Fibroblast of skin of scalp (primary cell): ENCODE measurements around the gene SPACA4.
A peak's percentile ranks its signal among the peaks of the same experiment; 100 is the strongest.
"Not testable (repeated sequence)": the region's sequence is repeated elsewhere in the genome, so short reads cannot be mapped to it uniquely, and the experiment has no call there.

Experiments
- DNase-seq: peaks from one replicate; pipeline ENCODE4 v3.0.0-alpha.2; 2013

Gene SPACA4

DNA sequence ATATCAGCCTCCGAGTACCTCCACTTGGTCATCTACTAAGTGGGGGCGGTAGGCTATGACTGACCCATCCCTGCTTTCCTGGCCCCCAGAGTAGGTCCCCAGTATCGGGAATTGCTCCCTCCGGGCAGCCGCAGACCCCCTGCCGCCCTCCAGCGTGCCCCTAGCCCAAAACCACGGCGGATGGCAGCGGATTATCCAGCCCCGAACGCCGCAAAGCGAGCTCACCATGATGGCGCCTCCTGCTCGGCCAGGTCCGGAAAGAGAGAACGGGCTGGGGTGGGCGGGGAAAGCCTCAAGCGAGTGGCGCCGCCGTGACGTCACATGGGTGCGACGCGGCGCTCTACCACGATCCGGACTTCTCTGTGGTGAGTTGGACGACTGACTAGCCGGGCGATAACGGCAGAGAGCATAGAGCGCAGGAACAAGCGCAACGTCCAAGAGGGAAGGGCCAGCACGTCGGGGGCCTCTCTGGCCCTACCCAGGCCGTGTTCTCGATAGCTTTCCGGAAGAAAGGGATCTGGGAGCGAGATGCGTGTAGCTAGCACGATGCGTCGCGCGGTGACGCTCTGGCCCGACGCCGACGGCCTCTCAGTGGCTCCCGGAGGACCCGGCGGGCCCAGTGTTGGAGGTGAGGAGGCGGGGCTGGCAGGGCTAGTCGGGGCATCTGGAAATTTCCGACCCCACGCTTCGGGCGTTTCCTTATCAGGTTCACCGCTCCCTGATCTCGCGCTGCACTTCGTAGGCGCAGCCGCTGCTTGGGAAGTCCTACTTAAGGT is 12.6 kb downstream of the SPACA4 start, which contains the start of the genes RPL18 and SPHK2:
TSS of gene RPL18 (minus strand) at position 263 of the 776 bp plus-strand sequence. CDS start at position 228, 35 bp downstream.
TSS of gene SPHK2 (plus strand) at position 591 of the 776 bp plus-strand sequence. CDS start 1,009 bp downstream, outside the sequence.
- peak; percentile 100 for DNase-seq

DNA sequence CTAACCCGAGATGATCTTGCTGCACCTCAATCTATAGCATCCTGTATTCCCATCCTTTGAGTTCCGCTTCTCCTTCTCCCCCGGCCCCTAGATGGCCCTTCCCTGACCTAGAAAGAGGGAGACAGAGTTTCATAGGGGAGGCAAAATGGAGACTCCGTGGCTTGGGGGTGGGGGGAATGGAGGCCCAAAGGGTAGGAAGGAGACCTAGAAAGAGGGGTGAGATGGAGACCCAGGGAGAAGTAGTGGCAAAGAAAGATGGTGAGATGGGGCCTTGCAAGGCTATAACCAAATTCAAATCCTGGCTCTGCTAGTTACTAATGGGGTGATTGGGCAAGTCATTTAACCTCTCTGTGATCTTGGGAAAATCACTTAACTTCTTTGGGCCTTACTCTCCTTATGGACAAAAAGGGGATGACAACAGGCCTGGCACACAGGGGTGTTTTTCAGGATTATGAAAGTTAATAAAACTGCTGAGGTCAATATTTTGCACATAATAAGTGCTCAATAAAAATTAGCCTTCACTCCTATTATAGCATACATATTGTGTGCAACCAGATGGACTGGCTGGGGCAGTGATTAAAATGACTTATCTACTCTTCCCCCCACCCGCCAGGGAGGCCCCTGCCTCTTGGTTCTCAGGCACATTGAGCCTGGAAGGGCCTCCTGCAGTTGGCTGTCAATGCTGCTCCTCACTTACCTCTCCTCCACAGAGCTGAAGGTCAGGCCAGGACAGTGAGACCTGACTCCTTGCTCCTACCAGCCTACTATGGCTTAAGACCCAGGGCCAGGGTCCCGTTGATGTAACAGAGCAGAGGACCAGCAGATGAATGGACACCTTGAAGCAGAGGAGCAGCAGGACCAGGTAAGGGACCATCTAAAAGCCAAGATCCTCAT is 13.4 kb downstream of the SPACA4 start:
- no peak for DNase-seq

DNA sequence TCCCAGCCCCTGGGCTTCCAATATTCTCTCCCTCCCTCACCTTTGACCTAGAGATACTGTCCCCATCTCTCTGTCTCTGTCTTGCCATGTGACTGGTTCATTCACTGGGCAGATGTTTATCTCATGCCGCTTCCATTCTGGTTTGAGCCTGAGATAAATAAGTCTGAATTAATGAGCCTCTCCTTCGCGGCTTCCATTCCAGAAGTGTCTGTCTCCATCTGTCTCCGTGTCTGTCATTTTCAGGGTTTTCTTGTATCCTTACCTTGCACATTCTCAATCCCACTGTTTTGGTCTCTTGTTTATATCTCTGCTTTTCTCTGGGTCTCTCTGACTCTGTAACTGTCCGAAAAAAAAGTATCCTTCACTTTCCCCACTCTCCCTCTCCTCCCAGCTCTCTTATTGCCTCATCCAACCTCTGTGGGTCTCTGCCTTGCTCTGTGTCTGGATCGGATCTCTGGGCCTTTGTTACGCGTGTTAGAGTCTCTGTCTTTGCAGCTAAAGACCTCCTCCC is 17.1 kb downstream of the SPACA4 start:
- no peak for DNase-seq

DNA sequence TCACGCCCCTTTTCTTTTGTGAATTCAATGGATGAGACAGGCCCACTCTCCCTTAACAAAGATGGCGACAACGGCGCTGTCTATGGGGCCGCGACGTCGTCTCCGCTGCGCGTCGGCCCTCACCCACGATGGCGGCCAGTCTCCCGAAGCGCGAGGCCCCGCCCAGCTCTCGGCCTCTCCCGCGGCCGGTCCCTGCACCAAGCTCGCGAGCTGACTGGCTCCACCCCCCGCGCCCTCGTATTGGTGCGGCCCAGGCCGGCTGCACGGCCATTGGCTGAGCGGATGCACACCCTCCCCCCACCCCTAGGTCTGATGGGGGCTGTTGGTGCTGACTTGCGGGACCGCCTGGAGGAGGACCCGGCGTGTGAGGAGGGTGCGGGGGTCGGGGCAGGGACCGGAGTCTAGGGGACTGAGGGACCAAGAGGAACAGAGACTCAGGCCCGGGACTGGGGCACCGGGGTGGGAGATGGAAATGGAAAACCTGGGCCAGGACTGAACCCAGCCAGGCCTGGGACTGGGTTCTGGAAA is 17.6 kb downstream of the SPACA4 start:
- peak; percentile 98 for DNase-seq

DNA sequence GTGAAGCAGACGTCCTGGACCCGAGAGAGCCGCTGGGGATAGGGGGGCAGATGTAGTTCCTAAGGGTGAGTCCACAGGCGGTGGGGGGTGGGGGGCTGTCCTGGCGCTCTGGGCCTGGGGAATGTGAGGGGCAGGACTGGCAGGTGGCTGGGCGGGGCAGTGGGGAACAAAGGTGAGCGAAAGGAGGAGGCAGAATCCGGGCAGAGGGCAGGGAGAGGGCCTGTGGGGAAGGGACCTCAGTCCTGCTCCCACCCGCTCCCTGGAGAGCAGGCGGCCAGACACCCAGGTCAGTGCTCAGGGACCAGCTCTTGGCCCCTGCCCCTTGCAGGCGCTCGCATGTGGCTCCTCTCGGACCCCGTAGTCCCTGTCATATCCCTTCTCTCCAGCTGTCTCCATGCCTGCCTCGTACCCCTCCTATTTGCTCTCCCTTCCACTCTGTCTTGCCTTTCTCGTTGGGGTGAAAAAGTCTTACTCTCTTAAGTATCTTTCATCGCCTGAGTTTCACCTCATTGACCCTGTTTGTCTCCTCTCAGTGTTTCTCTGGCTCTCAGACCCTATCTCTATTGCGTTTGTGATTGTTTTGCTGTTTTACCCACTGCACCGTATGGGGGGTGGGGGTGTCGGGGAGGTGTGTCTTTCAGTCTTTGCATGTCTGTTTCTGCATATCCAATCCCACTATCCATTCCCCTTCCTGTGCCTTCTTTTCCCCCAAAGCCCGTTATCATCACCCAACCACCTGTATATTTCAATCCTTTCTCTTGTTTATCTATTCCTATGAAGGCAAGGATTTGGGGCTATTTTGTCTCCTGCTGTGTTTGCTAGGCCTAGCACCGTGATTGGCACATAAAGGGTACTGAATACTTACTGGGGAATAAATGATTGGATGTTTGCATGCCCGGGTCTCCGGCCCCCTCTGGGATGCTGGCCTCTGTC is 18.5 kb downstream of the SPACA4 start:
- no peak for DNase-seq

DNA sequence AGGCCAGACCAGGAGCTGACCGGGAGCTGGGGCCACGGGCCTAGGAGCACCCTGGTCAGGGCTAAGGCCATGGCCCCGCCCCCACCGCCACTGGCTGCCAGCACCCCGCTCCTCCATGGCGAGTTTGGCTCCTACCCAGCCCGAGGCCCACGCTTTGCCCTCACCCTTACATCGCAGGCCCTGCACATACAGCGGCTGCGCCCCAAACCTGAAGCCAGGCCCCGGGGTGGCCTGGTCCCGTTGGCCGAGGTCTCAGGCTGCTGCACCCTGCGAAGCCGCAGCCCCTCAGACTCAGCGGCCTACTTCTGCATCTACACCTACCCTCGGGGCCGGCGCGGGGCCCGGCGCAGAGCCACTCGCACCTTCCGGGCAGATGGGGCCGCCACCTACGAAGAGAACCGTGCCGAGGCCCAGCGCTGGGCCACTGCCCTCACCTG is 19.4 kb downstream of the SPACA4 start:
- no peak for DNase-seq

DNA sequence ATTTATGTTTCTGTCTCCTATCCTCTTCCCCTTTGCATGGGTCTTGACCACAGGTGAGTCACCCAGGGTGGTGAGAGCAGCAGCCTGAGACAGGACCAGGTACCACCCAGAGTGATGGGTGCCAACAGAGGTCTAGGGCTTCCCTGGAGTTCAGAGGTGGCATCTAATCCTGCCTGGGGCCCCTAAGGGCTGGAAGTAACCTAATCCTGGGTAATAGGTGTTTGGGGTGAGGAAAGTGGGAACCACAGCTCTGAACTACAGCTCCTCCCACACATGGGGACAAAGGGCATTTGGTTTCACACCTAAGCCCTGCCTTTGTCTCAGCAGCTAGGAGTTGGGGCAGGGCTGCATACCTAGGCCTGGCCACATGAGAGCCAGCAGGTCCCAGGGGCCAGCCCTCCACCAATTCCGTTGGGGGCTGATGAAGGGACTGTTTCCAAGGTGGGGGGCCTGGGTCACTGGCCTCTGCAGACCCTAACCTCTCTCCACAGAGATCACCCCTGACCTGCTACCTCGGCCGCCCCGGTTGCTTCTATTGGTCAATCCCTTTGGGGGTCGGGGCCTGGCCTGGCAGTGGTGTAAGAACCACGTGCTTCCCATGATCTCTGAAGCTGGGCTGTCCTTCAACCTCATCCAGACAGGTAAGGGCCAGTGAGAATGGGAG is 20.8 kb downstream of the SPACA4 start:
- no peak for DNase-seq

DNA sequence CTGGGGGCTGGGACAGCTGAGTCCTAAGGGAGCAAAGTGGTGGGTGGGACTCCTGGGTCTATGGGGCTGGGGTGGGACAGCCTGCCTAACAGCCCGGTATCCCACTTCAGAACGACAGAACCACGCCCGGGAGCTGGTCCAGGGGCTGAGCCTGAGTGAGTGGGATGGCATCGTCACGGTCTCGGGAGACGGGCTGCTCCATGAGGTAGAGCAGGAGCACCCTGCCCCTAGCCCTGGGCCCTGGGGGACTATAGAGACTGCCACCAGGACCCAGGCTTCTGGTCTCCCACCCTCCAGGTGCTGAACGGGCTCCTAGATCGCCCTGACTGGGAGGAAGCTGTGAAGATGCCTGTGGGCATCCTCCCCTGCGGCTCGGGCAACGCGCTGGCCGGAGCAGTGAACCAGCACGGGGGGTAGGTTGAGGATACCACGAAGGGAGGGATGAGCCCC is 21.3 kb downstream of the SPACA4 start:
- no peak for DNase-seq

DNA sequence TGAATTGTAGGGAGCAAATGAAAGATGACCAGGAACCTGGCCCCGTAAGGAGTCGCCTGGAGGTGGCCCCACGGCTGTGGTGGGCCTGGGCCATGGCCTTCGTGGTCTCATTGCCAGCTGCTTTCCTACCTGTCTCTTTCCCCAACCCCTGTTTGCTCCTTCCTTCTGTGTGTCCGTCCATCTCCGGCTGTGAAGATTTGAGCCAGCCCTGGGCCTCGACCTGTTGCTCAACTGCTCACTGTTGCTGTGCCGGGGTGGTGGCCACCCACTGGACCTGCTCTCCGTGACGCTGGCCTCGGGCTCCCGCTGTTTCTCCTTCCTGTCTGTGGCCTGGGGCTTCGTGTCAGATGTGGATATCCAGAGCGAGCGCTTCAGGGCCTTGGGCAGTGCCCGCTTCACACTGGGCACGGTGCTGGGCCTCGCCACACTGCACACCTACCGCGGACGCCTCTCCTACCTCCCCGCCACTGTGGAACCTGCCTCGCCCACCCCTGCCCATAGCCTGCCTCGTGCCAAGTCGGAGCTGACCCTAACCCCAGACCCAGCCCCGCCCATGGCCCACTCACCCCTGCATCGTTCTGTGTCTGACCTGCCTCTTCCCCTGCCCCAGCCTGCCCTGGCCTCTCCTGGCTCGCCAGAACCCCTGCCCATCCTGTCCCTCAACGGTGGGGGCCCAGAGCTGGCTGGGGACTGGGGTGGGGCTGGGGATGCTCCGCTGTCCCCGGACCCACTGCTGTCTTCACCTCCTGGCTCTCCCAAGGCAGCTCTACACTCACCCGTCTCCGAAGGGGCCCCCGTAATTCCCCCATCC is 22.1 kb downstream of the SPACA4 start:
- no peak for DNase-seq

DNA sequence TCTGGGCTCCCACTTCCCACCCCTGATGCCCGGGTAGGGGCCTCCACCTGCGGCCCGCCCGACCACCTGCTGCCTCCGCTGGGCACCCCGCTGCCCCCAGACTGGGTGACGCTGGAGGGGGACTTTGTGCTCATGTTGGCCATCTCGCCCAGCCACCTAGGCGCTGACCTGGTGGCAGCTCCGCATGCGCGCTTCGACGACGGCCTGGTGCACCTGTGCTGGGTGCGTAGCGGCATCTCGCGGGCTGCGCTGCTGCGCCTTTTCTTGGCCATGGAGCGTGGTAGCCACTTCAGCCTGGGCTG is 22.7 kb downstream of the SPACA4 start:
- no peak for DNase-seq

DNA sequence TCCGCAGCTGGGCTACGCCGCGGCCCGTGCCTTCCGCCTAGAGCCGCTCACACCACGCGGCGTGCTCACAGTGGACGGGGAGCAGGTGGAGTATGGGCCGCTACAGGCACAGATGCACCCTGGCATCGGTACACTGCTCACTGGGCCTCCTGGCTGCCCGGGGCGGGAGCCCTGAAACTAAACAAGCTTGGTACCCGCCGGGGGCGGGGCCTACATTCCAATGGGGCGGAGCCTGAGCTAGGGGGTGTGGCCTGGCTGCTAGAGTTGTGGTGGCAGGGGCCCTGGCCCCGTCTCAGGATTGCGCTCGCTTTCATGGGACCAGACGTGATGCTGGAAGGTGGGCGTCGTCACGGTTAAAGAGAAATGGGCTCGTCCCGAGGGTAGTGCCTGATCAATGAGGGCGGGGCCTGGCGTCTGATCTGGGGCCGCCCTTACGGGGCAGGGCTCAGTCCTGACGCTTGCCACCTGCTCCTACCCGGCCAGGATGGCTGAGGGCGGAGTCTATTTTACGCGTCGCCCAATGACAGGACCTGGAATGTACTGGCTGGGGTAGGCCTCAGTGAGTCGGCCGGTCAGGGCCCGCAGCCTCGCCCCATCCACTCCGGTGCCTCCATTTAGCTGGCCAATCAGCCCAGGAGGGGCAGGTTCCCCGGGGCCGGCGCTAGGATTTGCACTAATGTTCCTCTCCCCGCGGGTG is 23.2 kb downstream of the SPACA4 start:
- DNase-seq = no peak

DNA sequence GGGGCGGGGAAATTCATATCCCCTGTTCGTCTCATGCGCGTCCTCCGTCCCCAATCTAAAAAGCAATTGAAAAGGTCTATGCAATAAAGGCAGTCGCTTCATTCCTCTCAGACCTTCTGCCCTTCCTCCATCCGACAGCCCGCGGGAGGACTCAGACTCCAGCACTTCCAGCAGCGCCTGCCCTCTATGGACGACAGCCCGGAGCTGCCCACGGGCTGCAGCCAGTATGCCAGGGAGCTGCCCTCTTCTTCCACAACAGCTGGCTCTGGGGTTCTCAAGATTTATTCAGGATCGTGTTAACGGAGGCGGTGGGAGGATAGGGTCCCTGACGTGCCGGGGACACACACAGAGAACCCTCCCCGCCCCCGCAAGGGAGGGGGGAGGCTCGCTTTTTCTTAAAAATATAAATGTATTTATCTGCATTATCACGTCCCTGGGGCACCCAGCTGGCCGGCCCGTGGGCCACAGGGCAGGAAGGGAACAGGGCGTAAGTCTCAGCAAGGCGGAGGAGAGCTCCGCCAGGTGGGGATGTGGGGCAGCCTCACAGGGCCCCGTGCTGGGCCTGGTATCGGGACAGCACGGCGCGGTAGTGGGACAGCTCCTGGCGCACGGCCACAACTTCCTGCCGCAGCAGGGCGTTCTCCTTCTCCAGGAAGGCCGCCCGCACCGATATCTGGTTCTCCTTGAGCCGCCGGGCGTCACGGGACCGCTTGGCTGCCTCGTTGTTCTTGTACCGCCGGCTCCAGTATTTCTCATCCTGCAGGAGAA is 23.9 kb downstream of the SPACA4 start:
- peak; percentile 51 for DNase-seq

DNA sequence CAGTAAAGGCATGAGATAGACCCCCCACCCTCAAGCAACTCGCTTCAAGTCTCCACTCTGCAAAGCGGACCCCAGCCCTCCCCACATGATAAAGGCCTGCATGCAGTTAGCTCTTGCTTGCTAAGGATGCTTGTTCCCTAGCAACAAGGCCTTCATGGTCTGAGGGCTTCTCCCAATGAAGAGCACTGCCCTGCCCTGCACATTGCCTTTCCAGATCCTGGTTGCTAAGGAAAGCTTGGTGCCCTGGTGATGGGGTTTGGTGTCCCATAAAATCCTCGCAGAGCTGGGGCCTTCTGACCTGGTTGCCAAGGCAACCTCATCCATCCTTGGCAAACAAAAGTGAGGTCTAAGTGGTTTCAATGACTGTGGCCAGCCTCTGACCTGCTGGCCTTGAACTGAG is 24.7 kb downstream of the SPACA4 start:
- no peak for DNase-seq

DNA sequence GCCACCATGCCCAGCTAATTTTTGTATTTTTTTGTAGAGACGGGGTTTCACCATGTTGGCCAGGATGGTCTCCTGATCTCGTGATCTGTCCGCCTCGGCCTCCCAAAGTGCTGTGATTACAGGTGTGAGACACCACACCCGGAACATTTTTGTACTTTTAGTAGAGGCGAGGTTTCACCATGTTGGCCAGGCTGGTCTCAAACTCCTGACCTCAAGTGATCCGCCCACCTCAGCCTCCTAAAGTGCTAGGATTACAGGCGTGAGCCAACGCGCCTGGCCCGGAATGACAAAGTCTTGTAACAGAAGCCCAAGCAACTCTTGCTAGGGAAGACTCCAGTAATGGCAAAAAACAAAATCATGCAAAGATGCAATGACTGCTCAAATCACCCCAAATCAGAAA is 25.7 kb downstream of the SPACA4 start:
- not testable (repeated sequence) for DNase-seq

DNA sequence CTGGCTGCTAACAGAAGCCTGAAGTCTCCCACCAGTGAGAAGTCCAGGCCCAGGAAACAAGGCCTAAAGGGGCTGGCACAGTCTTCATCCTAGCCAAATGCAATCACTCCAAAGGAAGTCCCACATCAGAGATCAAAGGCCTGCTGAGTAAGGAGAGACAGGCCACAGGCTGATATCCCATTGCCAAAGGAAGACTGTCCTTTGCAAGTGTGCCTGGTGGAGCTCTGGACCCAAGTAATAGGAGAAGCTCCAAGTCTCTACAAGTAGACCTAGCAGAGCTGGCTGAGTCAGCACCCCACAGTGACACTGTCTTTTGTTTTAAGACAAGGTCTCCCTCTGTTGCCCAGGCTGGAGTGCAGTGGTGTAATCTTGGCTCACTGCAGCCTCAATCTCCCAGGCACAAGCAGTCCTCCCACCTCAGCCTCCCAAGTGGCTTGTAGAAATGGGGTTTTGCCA is 26.2 kb downstream of the SPACA4 start:
- no peak for DNase-seq

DNA sequence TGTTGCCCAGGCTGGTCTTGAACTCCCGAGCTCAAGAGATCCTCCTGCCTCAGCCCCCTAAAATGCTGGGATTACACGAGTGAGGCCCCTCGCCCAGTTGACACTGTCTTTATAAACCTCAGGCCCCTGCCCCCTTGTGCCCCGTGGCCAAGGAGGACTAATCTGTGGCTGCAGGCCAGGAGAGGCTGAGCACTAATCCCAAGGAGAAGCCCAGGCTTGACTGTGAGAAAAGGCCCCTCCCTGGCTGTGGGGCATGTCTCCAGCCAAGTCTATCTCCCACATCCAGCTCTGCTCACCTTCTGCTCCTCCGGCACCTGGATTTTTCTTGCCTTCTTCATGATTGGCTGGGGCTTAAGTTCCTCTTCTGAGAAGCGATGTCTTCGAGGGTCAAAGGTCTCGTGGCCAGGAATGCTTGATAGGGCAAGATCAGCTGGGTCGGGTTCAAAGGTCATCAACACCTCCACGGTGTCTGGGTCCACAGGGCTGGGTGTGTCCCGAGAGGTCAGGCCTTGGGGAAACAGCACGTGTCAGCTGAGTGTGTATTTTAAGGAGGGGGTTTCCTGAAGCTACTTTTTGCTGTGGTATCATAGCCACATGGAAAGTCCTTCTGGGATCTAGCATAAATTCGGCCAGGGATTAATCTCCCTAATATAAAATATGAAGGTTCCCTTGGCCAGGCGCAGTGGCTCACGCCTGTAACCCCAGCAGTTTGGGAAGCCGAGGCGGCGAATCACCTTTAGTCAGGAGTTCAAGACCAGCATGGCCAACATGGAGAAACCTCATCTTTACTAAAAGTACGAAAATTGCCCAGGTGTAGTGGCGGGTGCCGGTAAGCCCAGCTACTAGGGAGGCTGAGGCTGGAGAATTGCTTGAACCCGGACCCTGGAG is 26.9 kb downstream of the SPACA4 start:
- no peak for DNase-seq

DNA sequence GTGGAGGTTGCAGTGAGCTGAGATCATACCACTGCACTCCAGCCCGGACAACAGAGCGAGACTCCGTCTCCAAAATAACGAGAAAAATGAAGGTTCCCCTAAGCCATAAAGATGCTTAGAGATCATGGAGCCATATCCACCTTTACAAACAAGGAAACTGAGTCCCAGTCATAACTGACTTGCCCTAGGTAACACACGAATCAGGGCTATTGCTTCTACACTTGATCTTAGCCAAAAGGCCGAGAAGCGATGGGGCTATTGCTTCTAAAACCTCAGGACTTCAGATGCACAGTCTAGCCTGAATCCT is 27.4 kb downstream of the SPACA4 start:
- no peak for DNase-seq
